HepG2 (cell line): Measurements from ENCODE around the gene MLYCD. TPM values are rescaled to one million over a fixed set of nuclear protein-coding genes. Genes with fewer than 3 reads are reported as not detected.
A peak's percentile ranks its signal among the peaks of the same experiment; 100 is the strongest.

Experiments used
- CENPX ChIP-seq: sonication (generic); formaldehyde crosslinking; IDR thresholded peaks from 2 replicates; pipeline ENCODE4 v1.9.0; 2021; ENCODE audit warnings: mild to moderate bottlenecking, missing genetic modification reagents, moderate library complexity
- DNMT3B ChIP-seq: conservative IDR thresholded peaks from 2 replicates; pipeline ENCODE4 v1.6.1; 2016; ENCODE audit warnings: missing biosample characterization, control low read depth
- HNF4A ChIP-seq: sonication (generic); formaldehyde crosslinking; IDR thresholded peaks from 2 replicates; pipeline ENCODE4 v1.4.0; 2020; ENCODE audit warnings: missing genetic modification reagents
- JARID2 ChIP-seq: sonication (generic); formaldehyde crosslinking; IDR thresholded peaks from 2 replicates; pipeline ENCODE4 v1.8.1; 2023; ENCODE audit warnings: missing genetic modification reagents, inconsistent platforms; ENCODE audit not compliant: insufficient replicate concordance
- KAT7 ChIP-seq: IDR thresholded peaks from 2 replicates; pipeline ENCODE4 v1.6.1; 2018; ENCODE audit warnings: borderline replicate concordance, missing compliant biosample characterization
- KDM2A ChIP-seq: sonication (generic); formaldehyde crosslinking; IDR thresholded peaks from 2 replicates; pipeline ENCODE4 v1.4.0; 2020; ENCODE audit warnings: low read depth, missing genetic modification reagents, borderline replicate concordance
- MAFF ChIP-seq: IDR thresholded peaks from 2 replicates; pipeline ENCODE4 v1.6.1; 2011; ENCODE audit warnings: low read depth, low read length, improper control_type of control experiment
- MLX ChIP-seq: IDR thresholded peaks from 2 replicates; pipeline ENCODE4 v1.6.1; 2016
- PCBP2 ChIP-seq: fragments of 200-400 bp; formaldehyde crosslinking; optimal IDR thresholded peaks from 2 replicates; pipeline ENCODE3; 2018; ENCODE audit warnings: low read length, low read depth; ENCODE audit not compliant: poor library complexity, severe bottlenecking
- POLR2A ChIP-seq, 2 experiments: IDR thresholded peaks; 2 replicates each; pipeline ENCODE4 v1.6.1; 2011; ENCODE audit warnings: low read depth in 2 of 2, low read length in 2 of 2, mild to moderate bottlenecking in 1 of 2, moderate library complexity in 1 of 2; ENCODE audit not compliant: insufficient read depth in 1 of 2
- SKI ChIP-seq: fragments of 450-650 bp; IDR thresholded peaks from one replicate; pipeline ENCODE4 v1.6.1; 2018; ENCODE audit warnings: mild to moderate bottlenecking; ENCODE audit not compliant: partially characterized antibody
- SNAPC5 ChIP-seq: sonication (generic); formaldehyde crosslinking; IDR thresholded peaks from 2 replicates; pipeline ENCODE4 v1.8.1; 2023; ENCODE audit warnings: mild to moderate bottlenecking, missing genetic modification reagents, borderline replicate concordance
- SPEN ChIP-seq: sonication (generic); formaldehyde crosslinking; IDR thresholded peaks from 2 replicates; pipeline ENCODE4 v1.5.1; 2020; ENCODE audit warnings: low read depth, mild to moderate bottlenecking, missing genetic modification reagents
- SRSF1 ChIP-seq: fragments of 200-400 bp; formaldehyde crosslinking; optimal IDR thresholded peaks from 2 replicates; pipeline ENCODE3; 2017; ENCODE audit warnings: mild to moderate bottlenecking, low read depth, low read length, moderate library complexity
- TGIF2 ChIP-seq: IDR thresholded peaks from 2 replicates; pipeline ENCODE4 v1.6.1; 2016; ENCODE audit warnings: control low read depth, missing compliant biosample characterization
- ZBED4 ChIP-seq: sonication (generic); formaldehyde crosslinking; IDR thresholded peaks from 2 replicates; pipeline ENCODE4 v1.4.0; 2020; ENCODE audit warnings: missing genetic modification reagents, borderline replicate concordance
- ZBTB42 ChIP-seq: sonication (generic); formaldehyde crosslinking; IDR thresholded peaks from 2 replicates; pipeline ENCODE4 v1.5.0; 2020; ENCODE audit warnings: mild to moderate bottlenecking, missing genetic modification reagents
- ZNF234 ChIP-seq: sonication (generic); formaldehyde crosslinking; conservative IDR thresholded peaks from 2 replicates; pipeline ENCODE4 v1.5.1; 2020; ENCODE audit warnings: mild to moderate bottlenecking, missing genetic modification reagents
- ZNF296 ChIP-seq: sonication (generic); formaldehyde crosslinking; conservative IDR thresholded peaks from 2 replicates; pipeline ENCODE4 v1.5.0; 2020; ENCODE audit warnings: mild to moderate bottlenecking, missing genetic modification reagents
- ZNF446 ChIP-seq: sonication (generic); formaldehyde crosslinking; IDR thresholded peaks from 2 replicates; pipeline ENCODE4 v1.5.0; 2020; ENCODE audit warnings: mild to moderate bottlenecking, missing genetic modification reagents
- ZNF589 ChIP-seq: sonication (generic); formaldehyde crosslinking; conservative IDR thresholded peaks from 2 replicates; pipeline ENCODE4 v1.8.0; 2022; ENCODE audit warnings: mild to moderate bottlenecking, moderate library complexity, missing genetic modification reagents
- ZNF841 ChIP-seq: sonication (generic); formaldehyde crosslinking; IDR thresholded peaks from 2 replicates; pipeline ENCODE4 v1.8.1; 2023; ENCODE audit warnings: missing genetic modification reagents, borderline replicate concordance
- polyA plus RNA-seq, 8 experiments: library from polyadenylated mRNA; depleted of rRNA in 3 of 8; stranded (reverse) in 7 of 8; unstranded in 1 of 8; fragments of >200 nt; fragmentation: Illumina TruSeq in 4 of 8; extraction: Trizol in 4 of 8; gene quantifications; 2 replicates each; pipeline versions ENCODE4 v1.2.1 to v1.2.3, GENCODE V29; 2011 to 2016; ENCODE audit warnings: low read depth in 4 of 8, missing spikeins in 1 of 8, mixed read lengths in 1 of 8; ENCODE audit not compliant: insufficient read depth in 1 of 8
- total RNA-seq, 5 experiments: library from RNA; depleted of rRNA; stranded (reverse); fragments of >200 nt; fragmentation: Illumina TruSeq; extraction: Trizol; gene quantifications; 2 replicates each; pipeline ENCODE4 v1.2.3, GENCODE V29; 2016; ENCODE audit warnings: low read depth in 1 of 5
- TF ChIP-seq, protein P1 (sequence below): sonication (generic); formaldehyde crosslinking; IDR thresholded peaks from 2 replicates; pipeline ENCODE4 v1.5.1; 2020; ENCODE audit warnings: mild to moderate bottlenecking, moderate library complexity, missing genetic modification reagents
- TF ChIP-seq, protein P2 (sequence below): sonication (generic); formaldehyde crosslinking; IDR thresholded peaks from 2 replicates; pipeline ENCODE4 v1.5.0; 2020; ENCODE audit warnings: missing genetic modification reagents

Gene MLYCD
- total and polyA plus RNA-seq, 2 of the 13 experiments (the other 11 are each of a cell fraction or from before 2014, with no cell fraction given) = 1.8 to 4.0 TPM

DNA sequence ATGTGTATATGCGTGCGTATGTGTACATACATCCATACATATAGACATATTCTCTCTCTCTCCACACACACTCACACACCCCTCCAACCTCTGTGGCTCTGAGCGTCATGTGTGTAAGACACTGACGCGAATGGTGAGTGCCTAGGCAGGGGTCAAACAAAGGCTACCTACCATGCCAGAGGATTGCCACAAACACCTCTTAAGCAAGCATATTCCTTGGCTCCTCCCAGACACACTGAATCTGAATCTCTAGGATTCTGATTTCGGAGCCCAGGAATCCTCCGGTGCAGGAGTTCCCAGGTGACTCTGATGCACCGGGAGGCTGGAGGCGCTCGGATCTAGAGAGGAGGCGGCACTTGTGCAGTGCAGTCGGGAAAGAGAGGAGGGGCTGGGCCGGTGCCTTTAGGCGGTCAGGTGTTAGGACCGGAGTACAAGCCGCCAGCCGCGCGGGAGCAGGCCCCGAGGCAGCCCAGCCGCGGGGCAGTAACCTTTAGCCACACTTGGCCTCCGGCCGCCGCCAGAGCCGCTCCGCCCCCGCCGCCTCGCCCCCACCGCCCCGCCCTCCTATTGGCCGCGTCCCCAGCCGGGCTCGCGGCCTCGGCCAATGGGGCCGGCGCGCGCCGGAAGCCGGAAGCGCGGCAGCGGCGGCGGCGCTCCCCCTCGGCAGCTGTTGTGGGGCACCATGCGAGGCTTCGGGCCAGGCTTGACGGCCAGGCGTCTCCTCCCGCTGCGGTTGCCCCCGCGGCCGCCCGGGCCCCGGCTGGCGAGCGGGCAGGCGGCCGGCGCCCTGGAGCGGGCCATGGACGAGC lies at the start of gene MLYCD (continued):
- TF ChIP-seq ZBED4 (no peak), ZNF446 (CRISPR knock-in tag) (no peak; the same call in 1 of the 2 replicates), ZNF841 (CRISPR knock-in tag) (no peak), KAT7 (CRISPR knock-in tag) (0 out of 2 replicates have a peak, but pooled peaks have one; percentile 48), SKI (peak; percentile 57), SPEN (no peak; the same call in none of the 2 replicates), ZNF589 (CRISPR knock-in tag) (no peak), ZNF296 (CRISPR knock-in tag) (no peak), TGIF2 (CRISPR knock-in tag) (0 out of 2 replicates have a peak, but pooled peaks have one; percentile 52), MLX (CRISPR knock-in tag) (no peak), HNF4A (CRISPR knock-in tag) (no peak), CENPX (CRISPR knock-in tag) (no peak), ZBTB42 (CRISPR knock-in tag) (no peak), ZNF234 (CRISPR knock-in tag) (no peak), KDM2A (CRISPR knock-in tag) (peak; percentile 44; the same call in 1 of the 2 replicates), POLR2A (IDR thresholded peaks at IDR 0.05; ENCODE audit: insufficient read depth in 1 of 2, low read depth in 2 of 2, low read length in 2 of 2) (peak; percentile 61 to 74), SRSF1 (no peak), SNAPC5 (no peak), JARID2 (CRISPR knock-in tag) (no peak), DNMT3B (no peak), MAFF (no peak), PCBP2 (no peak)
- TF ChIP-seq, protein P1, sequence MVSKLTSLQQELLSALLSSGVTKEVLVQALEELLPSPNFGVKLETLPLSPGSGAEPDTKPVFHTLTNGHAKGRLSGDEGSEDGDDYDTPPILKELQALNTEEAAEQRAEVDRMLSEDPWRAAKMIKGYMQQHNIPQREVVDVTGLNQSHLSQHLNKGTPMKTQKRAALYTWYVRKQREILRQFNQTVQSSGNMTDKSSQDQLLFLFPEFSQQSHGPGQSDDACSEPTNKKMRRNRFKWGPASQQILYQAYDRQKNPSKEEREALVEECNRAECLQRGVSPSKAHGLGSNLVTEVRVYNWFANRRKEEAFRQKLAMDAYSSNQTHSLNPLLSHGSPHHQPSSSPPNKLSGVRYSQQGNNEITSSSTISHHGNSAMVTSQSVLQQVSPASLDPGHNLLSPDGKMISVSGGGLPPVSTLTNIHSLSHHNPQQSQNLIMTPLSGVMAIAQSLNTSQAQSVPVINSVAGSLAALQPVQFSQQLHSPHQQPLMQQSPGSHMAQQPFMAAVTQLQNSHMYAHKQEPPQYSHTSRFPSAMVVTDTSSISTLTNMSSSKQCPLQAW (CRISPR knock-in tag) = no peak; the same call in 1 of the 2 replicates
- TF ChIP-seq, protein P2, sequence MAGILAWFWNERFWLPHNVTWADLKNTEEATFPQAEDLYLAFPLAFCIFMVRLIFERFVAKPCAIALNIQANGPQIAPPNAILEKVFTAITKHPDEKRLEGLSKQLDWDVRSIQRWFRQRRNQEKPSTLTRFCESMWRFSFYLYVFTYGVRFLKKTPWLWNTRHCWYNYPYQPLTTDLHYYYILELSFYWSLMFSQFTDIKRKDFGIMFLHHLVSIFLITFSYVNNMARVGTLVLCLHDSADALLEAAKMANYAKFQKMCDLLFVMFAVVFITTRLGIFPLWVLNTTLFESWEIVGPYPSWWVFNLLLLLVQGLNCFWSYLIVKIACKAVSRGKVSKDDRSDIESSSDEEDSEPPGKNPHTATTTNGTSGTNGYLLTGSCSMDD (CRISPR knock-in tag) = no peak
